PC-3 (cell line): ENCODE results near the gene DIAPH2. TPM values are rescaled to one million over a fixed set of nuclear protein-coding genes. Genes with fewer than 3 reads are reported as not detected.

Source experiments
- ATAC-seq: fragments of 200-7000 bp; cut with Tn5 transposase; 2 replicates; pipeline ENCODE4 v1.9.1; 2020; ENCODE audit warnings: mild to moderate bottlenecking, moderate library complexity
- BruUV-seq: library from RNA; stranded (reverse); fragments of 400-500 nt; replicated peaks from 2 replicates; lab custom pipeline; 2021; lab: Mats Ljungman, UMichigan
- CTCF ChIA-PET: fragments of 300-600 bp; sonication (Branson Sonifier 250); formaldehyde crosslinking; loops from one replicate; lab custom pipeline; 2022; ENCODE audit warnings: antibody characterized with exemption; lab: Charles Lee
- POLR2A ChIA-PET: fragments of 300-600 bp; sonication (Branson Sonifier 250); formaldehyde crosslinking; loops from one replicate; lab custom pipeline; 2022; ENCODE audit warnings: antibody characterized with exemption; ENCODE audit not compliant: unreplicated experiment; lab: Charles Lee
- DNase-seq: peaks from one replicate; pipeline ENCODE4 v3.0.0-alpha.2; 2015
- H2AFZ ChIP-seq: fragments of 300-600 bp; sonication (generic); 2 replicates; pipeline ENCODE4 v1.6.0; 2016; ENCODE audit warnings: antibody characterized with exemption, low read length
- H3F3A ChIP-seq: fragments of 300-600 bp; sonication (generic); one replicate; pipeline ENCODE4 v1.6.0; 2017; ENCODE audit warnings: antibody characterized with exemption, low read length, control low read depth, mild to moderate bottlenecking; ENCODE audit not compliant: unreplicated experiment
- H3K27ac ChIP-seq: fragments of 300-600 bp; sonication (generic); 2 replicates; pipeline ENCODE4 v1.5.1; 2016; ENCODE audit warnings: mild to moderate bottlenecking, low read length
- H3K27me3 ChIP-seq: fragments of 300-600 bp; sonication (generic); 2 replicates; pipeline ENCODE4 v1.6.1; 2016; ENCODE audit warnings: low read length, mixed read lengths
- H3K36me3 ChIP-seq: fragments of 300-600 bp; sonication (generic); 2 replicates; pipeline ENCODE4 v1.6.1; 2016; ENCODE audit warnings: low read depth, mixed run types, low read length, mixed read lengths
- H3K4me1 ChIP-seq: fragments of 300-600 bp; sonication (generic); 2 replicates; pipeline ENCODE4 v1.5.1; 2016; ENCODE audit warnings: low read length; ENCODE audit not compliant: insufficient read depth
- H3K4me2 ChIP-seq: fragments of 300-600 bp; sonication (generic); 2 replicates; pipeline ENCODE4 v1.6.0; 2016; ENCODE audit warnings: low read length
- H3K4me3 ChIP-seq: fragments of 300-600 bp; sonication (generic); 2 replicates; pipeline ENCODE4 v1.5.1; 2016; ENCODE audit warnings: mild to moderate bottlenecking, low read length, mixed read lengths
- H3K79me2 ChIP-seq: fragments of 300-600 bp; sonication (generic); 2 replicates; pipeline ENCODE4 v1.6.1; 2017; ENCODE audit warnings: low read length, mixed read lengths
- H3K9ac ChIP-seq: fragments of 300-600 bp; sonication (generic); 2 replicates; pipeline ENCODE4 v1.6.0; 2016; ENCODE audit warnings: mild to moderate bottlenecking, low read length
- H3K9me2 ChIP-seq: fragments of 300-600 bp; sonication (generic); replicated peaks from 2 replicates; pipeline ENCODE4 v1.6.1; 2016; ENCODE audit warnings: mixed run types, low read length, mixed read lengths
- H3K9me3 ChIP-seq: fragments of 300-600 bp; sonication (generic); 2 replicates; pipeline ENCODE4 v1.6.1; 2016; ENCODE audit warnings: low read length, mixed read lengths
- H4K20me1 ChIP-seq: fragments of 300-600 bp; sonication (generic); 2 replicates; pipeline ENCODE4 v1.6.1; 2016; ENCODE audit warnings: low read length, mixed read lengths
- CTCF ChIP-seq: fragments of 300-600 bp; sonication (generic); conservative IDR thresholded peaks from 2 replicates; pipeline ENCODE4 v1.5.1; 2017; ENCODE audit warnings: antibody characterized with exemption, low read depth, mild to moderate bottlenecking, low read length
- EZH2 ChIP-seq: fragments of 300-600 bp; sonication (generic); IDR thresholded peaks from one replicate; pipeline ENCODE4 v1.6.1; 2017; ENCODE audit warnings: antibody characterized with exemption, mild to moderate bottlenecking, low read length; ENCODE audit not compliant: unreplicated experiment
- EZH2phosphoT487 ChIP-seq: fragments of 300-600 bp; sonication (generic); IDR thresholded peaks from 2 replicates; pipeline ENCODE4 v1.6.1; 2018; ENCODE audit warnings: mild to moderate bottlenecking, antibody characterized with exemption, low read length, borderline replicate concordance
- intact Hi-C: fragments of 100-400 bp; cut with micrococcal nuclease; formaldehyde crosslinking; loops from 2 replicates; pipeline ENCODE4 v1.9.0; 2023
- total RNA-seq: library from RNA; depleted of rRNA; stranded (reverse); fragments of >200 nt; gene quantifications from 2 replicates; pipeline ENCODE4 v1.2.3, GENCODE V29; 2014

The DIAPH2 gene
- total RNA-seq, 1 experiment from 2014 or later, result 15.1 TPM

- H3K27ac ChIP-seq, result no peak overlapping the region
- no peaks in the 10 kb centered on the region for H3K79me2 ChIP-seq
- H3K27me3 ChIP-seq, result no peaks in the 10 kb centered on the region
- DNase-seq (no peak), ATAC-seq (no peak)
- no peaks in the 10 kb centered on the region for H3K9me3 ChIP-seq
- ChIA-PET POLR2A (no interaction called here), CTCF (no interaction called here)
- intact Hi-C loops, result no loop called here
- H3K4me2 ChIP-seq, result no peak overlapping the region
- H3K4me1 ChIP-seq, result no peaks in the 10 kb centered on the region
- H3K36me3 ChIP-seq, result no peaks in the 10 kb centered on the region
- H3K4me3 ChIP-seq, result no peak overlapping the region
- no peaks in the 10 kb centered on the region for H4K20me1 ChIP-seq
- BruUV-seq, result no TSS peak
- H3K9ac ChIP-seq, result no peak overlapping the region
- no peaks in the 10 kb centered on the region for H3F3A ChIP-seq
- H2AFZ ChIP-seq, result no peak overlapping the region
- TF ChIP-seq EZH2phosphoT487 (no peak), EZH2 (no peak), CTCF (no peak)
- H3K9me2 ChIP-seq, result no peaks in the 10 kb centered on the region
These were observed 342.8 kb downstream of the DIAPH2 start for GRCh38 chrX:97027384-97027922.

GRCh38 chrX:97030463-97030862 is 345.8 kb downstream of the DIAPH2 start:
- Histone ChIP-seq H3K9me3 (no peaks in the 10 kb centered on the region), H3K4me2 (no peak overlapping the region), H3K4me1 (no peaks in the 10 kb centered on the region), H4K20me1 (no peaks in the 10 kb centered on the region), H3K4me3 (no peak overlapping the region), H3K9ac (no peak overlapping the region), H3F3A (no peaks in the 10 kb centered on the region), H3K36me3 (no peaks in the 10 kb centered on the region), H3K9me2 (no peaks in the 10 kb centered on the region), H3K27me3 (no peaks in the 10 kb centered on the region), H3K79me2 (no peaks in the 10 kb centered on the region), H2AFZ (no peak overlapping the region), H3K27ac (no peak overlapping the region)
- ChIA-PET CTCF (no interaction called here), POLR2A (no interaction called here)
- ATAC-seq (no peak), DNase-seq (no peak)
- no peak for TF ChIP-seq CTCF
- TF ChIP-seq EZH2phosphoT487, result no peak
- TF ChIP-seq EZH2, result no peak
- intact Hi-C loops, result no loop called here
- BruUV-seq, result no TSS peak

GRCh38 chrX:97030947-97031346 is 346.3 kb downstream of the DIAPH2 start:
- no TSS peak for BruUV-seq
- DNase-seq (no peak), ATAC-seq (no peak)
- no peaks in the 10 kb centered on the region for H3K79me2 ChIP-seq
- H3K9me2 ChIP-seq, result no peaks in the 10 kb centered on the region
- ChIA-PET CTCF (no interaction called here), POLR2A (no interaction called here)
- H3K36me3 ChIP-seq, result no peaks in the 10 kb centered on the region
- H3K9me3 ChIP-seq, result no peaks in the 10 kb centered on the region
- H3K4me2 ChIP-seq, result no peak overlapping the region
- H3K27ac ChIP-seq, result no peak overlapping the region
- H3K9ac ChIP-seq, result no peak overlapping the region
- no peaks in the 10 kb centered on the region for H3F3A ChIP-seq
- H3K27me3 ChIP-seq, result no peaks in the 10 kb centered on the region
- TF ChIP-seq EZH2phosphoT487 (no peak), CTCF (no peak), EZH2 (no peak)
- H3K4me3 ChIP-seq, result no peak overlapping the region
- no peaks in the 10 kb centered on the region for H3K4me1 ChIP-seq
- intact Hi-C loops, result no loop called here
- H2AFZ ChIP-seq, result no peak overlapping the region
- H4K20me1 ChIP-seq, result no peaks in the 10 kb centered on the region
